Spleen (tissue), 7 donors: Measurements from ENCODE around the gene ARHGAP10.

ENCODE experiments used
- CTCF ChIP-seq, 11 experiments: fragments of 200-600 bp in 7 of 11; fragments of 450-650 bp in 4 of 11; sonication (generic) in 4 of 11; IDR thresholded peaks in 8 of 11; conservative IDR thresholded peaks in 3 of 11; 1 replicate in 7 of 11; 2 replicates in 4 of 11; pipeline versions ENCODE4 v1.4.0 to v1.8.0; 2016 to 2021; ENCODE audit warnings: antibody characterized with exemption in 11 of 11, inconsistent platforms in 4 of 11, mild to moderate bottlenecking in 1 of 11
- POLR2A ChIP-seq, 3 donors: fragments of 450-650 bp; IDR thresholded peaks; one replicate each; pipeline ENCODE4 v1.5.1; 2017; ENCODE audit warnings: antibody characterized with exemption in 3 of 3, mild to moderate bottlenecking in 1 of 3
- donor health status: DM: no; HTN: no; CAD: no; lungs with moderate emphysema.
- donor health status: DM: no; HTN: no; CAD: no.
- donor health status: DM: no; HTN: no; CAD: no.

- TF ChIP-seq POLR2A (IDR thresholded peaks at IDR 0.05) (no peak), CTCF (IDR thresholded peaks at IDR 0.05 in 8 of 11, conservative IDR thresholded peaks at IDR 0.05 in 3 of 11) (no peak)
Measured at GRCh38 chr4:147815741-147816140, 83.9 kb downstream of the ARHGAP10 start.
